HG03457 (cell line): ENCODE results near the gene CALD1.

ENCODE experiments used
- ATAC-seq: cut with Tn5 transposase; IDR thresholded peaks from one replicate; pipeline ENCODE4 v1.9.1; 2021; ENCODE audit warnings: moderate number of reproducible peaks; ENCODE audit not compliant: unreplicated experiment

CALD1 gene

DNA sequence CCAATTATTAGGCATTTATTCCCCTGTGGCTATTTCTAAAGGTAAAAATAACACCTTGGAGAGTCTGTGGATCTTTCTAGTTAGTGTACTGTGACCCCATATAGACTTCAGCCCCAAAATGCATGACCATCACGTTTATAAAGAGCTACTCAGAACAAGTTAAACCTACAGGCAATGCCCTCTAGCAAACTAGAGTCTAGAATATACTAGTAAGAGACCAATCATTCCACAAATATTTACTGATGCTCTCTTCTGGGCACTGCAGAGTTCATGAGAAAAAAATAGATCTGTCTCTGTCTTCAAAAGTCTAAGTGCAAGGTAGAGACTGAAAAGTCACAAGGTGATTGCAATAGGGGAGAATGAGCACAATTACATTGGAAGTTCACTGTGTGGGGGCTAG, 20.5 kb upstream of the CALD1 start:
- no peak for ATAC-seq

DNA sequence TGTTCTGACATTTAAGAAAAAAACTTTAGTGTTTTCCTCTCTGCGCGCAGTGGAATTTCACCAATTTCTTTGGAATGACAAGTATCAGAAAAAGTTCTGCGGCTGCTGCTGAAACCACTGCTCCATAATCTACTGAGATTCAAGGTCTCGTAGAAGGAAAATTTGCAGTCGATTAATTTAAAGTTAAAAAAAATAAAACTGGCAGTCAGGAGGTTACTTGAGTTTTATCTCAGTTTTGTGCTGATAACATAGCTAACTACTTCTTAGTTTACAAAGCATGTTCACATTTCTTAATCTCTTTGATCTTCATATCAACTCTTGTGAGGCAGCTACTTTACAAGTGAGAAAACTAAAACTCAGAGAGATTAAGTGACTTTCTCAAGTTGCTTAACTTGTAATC, 18.2 kb upstream of the CALD1 start:
- ATAC-seq: no peak

DNA sequence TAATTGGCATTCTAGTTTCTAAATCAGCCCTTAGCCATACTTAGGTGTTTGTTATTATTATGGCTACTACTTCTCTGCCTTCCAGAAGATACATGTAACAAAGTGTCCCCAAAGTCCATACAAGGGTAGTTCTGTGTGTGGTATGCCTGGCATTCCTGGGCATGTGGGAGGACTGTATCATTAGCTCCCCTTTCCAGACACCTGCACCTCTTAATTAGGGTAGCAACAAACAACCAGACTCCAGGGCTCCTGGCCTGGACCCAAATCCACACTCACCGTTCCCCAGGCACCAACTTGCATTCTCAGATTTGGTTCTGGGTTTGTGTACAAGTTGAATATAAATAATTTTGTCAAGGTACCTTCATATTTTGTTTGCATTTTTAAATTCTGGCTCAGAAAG, 15.5 kb upstream of the CALD1 start:
- ATAC-seq: no peak

DNA sequence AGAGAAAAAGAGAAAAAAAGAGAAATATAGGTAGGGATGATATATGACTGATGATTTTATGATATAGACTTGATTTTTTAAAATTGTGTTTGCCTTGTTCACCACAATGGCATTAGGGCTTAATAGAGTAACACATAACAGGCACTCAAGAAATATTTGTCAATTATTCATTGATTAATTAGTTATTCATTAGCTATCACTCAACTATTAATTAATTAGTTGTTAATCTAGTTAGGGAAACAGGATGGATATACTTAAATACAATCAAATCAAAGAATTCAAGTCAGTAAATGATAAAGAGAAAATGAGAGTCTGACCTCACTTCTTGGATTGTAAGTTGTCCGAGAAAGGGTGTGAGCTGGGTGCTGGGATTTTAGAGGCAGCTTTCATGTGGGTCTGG, 15.1 kb upstream of the CALD1 start:
- no peak for ATAC-seq

DNA sequence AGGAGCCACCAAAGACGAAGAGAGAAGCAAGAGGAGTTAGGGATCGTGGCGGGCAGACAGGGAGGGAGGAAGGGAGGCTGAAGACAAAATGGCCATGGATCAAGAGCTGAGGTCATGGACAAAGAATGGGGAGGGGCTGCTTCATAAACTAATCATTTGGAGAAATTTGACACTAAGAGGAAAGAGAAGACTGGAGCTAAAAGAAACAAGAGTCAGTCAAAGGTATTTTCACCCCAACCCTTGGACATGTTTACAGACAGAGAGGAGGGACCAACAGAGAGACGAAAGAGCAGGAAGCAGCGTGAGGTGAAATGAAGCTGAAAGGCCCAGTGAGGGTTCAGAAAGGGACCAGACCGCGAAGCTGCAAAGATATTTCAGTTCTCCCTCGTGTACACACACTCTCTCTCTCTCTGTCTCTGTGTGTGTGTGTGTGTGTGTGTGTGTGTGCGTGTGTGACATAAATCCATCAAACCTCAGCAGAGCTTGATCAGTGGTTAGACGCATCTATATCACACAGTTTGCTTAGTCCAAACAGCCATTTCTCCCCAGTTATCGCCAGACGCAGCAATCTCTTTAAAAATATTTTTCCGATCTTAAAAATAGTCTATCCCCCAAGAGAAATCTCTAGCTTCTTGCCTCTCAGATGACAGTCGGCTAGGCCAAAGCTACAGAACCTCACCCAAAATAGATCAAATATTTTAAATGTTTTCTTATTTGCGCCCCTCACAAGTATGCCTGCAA, 12.5 kb upstream of the CALD1 start:
- ATAC-seq: peak; percentile 70

DNA sequence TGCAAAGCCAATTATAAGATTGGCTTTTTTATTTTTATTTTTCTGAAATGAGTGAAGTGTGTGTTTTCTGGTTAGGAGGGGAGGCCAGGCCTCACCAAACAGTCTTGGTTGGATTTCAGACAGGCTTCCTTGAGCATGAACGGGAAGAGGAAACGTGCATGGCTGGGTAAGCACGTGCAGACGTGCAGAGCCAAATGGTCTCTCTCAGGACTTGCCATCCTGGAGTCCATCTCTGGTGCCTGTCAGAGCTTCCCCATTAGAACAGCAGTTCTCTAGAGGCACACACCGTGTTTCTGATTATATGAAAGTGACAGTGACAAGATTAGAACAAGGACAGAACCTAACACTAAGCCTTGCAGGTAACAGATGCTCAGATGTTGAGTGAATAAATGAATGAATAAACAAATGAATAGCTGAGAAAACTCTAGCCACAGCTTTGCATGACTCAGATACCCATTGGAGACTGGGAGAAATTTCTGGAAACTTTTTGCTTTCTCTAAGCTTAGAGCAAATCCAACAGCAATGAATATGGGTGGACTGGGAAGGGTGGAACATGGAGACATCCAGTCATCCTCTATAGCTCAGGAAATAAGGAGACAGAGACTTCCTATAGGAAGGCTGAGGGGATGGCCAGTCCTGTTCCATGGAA, 11.8 kb upstream of the CALD1 start:
- no peak for ATAC-seq

DNA sequence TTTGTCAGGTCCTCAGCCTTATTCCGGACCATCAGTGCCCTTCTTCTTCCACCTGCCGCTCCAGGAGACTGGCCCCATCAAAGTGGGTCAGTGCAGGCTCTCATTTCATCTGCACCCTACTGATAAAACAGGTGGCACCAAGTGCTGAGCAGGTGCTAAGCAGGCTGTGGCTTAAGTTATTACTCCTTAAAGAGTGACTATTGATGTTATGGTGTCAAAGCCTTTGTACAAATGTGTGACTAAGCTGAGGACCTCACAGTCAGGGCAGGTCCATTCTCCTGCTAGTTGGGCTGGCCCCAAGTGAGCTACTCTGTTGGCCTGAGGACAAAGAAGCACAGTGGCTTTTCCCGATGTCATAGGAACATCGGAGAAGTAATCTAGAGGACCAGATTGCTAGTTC, 11.2 kb upstream of the CALD1 start:
- no peak for ATAC-seq

DNA sequence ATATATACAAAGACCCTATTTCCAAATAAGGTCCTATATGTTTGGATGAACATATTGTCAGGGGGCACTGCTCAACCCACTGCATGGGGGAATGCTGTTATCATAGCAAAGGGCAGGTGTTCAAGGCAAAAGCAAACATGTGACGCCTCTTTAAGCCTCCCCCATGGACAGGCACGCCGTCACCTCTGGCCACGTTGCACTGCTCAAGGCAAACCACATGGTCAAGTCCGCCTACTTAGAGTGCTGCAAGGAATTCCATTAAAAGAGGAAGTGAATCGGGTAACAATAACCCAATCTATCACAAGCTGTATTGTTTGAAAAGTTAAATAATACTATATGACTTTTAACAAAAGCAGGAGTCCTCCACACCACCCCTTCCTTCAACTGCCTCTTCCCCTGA, 8.8 kb upstream of the CALD1 start:
- no peak for ATAC-seq

DNA sequence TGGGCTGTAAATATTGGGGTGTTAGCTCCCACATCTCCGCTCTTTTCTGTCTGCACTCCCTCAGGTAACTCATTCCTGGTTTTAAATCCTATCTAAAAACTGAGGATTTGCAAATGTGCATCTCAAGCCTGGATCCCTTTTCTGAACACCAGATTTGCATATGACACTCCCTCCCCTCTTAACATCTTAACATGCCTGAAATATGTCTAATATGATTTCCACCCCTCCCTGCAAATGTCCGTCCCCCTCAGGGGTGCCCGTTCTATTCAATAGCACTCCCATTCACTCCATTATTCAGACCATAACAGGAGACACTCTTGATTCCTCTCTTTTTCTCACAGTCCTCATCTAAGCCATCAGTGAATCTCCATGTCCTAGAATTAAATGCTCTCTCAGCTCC, 8.3 kb upstream of the CALD1 start:
- ATAC-seq: no peak

DNA sequence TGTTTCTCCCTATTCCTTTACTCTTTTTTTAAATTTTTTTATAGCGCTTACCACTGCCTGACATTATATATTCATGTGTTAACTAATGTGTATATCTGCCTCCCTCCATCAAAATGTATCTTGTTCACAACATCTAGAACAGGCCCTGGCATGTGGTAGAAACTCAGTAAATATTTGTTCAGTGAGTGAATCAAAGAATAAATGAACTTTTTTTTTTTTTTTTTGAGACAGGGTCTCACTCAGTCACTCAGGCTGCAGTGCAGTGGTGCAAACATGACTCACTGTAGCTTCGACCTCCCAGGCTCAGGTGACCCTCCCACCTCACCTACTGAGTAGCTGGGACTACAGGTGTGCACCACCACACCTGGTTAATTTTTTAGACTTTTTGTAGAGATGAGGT, 7.5 kb upstream of the CALD1 start:
- no peak for ATAC-seq

DNA sequence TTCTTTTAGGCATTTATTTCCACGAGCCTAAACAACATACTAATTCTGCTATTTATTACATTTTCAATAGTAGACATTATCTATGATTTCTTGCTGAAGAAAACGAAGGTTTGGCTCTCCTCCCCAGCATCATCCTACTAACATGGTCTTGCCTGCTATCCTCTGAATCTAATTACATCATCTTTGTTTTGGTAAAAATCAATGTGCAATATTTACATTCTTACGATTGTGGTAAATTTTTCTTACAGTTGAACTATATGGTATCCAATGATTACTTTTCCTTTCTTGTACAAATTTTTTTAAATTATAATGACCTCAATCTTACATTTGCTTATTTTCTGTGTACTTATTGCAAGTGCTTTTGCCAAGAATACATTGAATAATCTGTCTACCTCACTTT, 7.0 kb upstream of the CALD1 start:
- no peak for ATAC-seq

DNA sequence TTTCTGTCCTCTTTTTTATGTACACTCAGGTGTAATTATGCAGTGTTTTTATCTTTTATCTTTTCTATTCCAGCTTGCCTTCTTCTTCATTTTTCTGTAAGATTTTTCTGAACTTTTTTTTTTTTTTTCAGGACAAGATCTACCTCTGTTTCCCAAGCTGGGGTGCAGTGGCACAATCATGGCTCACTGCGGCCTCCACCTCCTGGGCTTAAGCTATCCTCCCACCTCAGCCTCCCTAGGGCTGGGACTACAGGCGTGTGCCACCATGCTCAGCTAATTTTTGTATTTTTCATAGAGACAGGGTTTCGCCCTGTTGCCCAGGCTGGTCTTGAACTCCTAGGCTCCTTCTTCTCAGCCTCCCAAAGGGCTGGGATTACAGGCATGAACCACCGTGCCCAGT, 6.3 kb upstream of the CALD1 start:
- ATAC-seq: no peak

DNA sequence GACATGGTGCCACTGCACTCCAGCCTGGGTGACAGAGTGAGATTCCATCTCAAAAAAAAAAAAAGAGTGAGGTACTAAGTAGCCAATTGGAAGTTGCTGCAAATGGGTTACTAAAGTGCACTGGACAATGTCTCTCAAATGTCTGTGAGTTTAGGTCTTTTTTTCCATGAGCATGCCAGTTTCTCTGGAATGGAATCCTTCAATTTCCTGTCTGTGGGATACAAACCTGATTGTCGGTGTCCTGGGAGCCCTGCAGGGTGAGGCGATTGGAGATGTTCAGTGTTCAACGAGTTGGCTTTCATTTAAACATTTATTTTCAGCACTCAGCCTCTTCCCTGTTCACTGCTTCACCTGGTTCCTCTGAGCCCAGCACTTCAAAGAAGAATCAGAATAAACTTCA, 5.3 kb upstream of the CALD1 start:
- no peak for ATAC-seq

DNA sequence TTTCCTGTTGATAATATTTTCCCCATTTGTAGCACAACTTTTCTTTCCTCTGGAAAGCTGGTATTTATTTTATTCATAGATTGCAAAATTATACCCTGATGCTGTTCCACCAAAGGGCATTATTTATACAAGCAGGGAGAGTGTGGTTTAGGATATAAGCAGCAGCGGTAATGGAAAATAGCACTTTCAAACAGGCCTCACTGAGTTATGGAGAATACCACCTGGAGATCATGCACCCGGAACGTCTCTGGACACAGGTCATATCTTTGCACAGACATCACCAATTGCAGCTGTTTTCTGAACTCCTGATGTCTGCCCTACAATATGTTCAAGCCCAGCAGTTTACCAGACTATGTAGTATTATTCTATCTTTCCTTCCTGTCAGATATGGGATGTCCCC, 2.0 kb upstream of the CALD1 start:
- ATAC-seq: no peak

DNA sequence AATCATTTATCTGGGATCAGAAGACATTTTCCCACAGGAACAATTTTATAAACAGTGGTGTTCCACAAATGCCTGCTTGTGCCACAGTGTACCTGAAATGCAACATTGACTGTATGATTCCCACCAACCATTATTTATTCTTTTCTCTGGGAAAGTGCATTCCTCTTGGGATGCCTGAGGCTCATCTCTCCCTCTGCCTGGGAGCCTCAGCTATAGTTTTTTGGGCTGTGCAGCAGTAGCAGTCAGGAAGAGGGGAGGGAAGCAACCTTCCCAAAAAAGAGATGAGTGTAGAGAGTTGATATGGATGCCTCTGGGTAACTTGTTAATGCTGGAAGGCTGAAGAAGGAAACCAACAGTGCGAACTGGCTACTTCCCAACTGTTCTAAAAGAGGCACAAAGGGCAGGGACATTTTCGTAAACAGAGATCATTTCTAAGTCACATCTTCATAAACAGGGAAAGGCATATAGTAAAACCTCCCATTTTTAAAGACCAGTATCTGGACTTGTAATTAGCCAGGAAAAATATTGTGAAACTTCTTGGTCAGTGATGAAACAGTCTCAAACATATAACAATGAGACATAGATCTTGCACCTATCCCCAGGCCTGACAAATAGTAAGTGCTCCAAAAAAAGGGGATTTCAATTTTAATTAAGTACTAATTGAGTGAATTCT, 1.4 kb upstream of the CALD1 start:
- ATAC-seq: no peak

DNA sequence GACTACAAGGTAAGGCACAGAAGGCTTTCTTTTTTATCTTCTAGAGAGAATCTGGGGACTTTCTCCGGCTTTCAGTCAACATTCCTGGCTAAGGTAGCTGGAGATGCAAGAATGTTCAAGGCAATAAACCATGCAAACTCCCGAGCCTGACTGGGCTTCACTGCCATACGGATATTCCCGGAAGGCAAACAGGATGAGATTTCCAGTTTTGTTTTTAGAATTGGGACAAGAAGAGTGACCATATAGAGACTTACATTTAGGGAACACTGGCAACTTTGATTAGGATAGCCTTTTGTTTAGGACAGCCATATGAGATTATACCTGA, 269 bp downstream of the CALD1 start:
- ATAC-seq: no peak

DNA sequence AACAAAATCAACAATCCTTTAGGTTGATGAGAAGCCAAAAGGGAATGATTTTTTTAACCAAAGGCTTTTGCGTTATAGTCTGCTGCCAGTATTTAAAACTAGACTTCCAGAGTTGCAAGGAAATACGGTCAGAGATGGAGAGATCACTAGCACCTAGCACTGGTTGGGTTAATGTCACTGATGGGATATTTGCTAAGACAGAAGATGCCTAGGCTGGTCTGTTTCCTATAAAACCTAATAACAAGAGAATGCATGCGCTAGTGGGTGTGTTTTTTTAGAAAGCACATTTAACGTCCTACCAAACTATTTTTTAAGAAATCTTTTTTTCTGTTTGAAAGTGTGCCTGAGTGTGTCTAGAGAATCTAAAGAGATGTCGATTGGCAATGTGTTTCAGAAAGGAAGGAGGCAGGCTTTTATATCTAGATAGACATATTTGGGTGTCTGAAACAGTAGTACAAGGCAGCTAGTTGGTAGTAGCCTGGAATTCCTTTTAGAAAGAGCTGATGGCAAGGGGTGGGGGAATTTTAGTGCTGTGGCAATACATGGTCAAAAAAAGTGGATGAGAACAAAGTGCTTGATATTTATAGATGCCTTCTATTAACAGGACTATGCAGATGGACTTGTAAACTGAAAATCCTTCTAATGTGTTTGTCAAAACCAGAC, 863 bp downstream of the CALD1 start:
- ATAC-seq: no peak

DNA sequence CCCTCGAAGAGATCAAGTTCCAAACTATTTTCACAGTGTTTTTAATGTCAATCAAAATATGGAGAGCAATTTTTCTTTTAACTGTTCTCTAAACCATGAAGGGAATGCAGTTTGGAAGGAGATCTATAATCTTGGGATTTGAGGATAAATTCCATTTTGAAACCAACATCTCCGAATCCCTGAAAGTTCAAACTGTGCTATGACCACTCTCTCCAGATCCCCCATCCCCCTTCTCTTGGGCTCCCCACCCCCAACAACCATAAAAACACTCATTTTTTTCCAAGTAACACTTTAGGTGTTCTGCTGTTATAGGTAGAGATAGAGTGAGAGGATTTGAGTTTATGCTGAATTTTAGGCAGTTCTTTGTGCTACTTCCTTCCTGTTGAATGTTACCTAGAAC, 1.7 kb downstream of the CALD1 start:
- ATAC-seq: no peak

DNA sequence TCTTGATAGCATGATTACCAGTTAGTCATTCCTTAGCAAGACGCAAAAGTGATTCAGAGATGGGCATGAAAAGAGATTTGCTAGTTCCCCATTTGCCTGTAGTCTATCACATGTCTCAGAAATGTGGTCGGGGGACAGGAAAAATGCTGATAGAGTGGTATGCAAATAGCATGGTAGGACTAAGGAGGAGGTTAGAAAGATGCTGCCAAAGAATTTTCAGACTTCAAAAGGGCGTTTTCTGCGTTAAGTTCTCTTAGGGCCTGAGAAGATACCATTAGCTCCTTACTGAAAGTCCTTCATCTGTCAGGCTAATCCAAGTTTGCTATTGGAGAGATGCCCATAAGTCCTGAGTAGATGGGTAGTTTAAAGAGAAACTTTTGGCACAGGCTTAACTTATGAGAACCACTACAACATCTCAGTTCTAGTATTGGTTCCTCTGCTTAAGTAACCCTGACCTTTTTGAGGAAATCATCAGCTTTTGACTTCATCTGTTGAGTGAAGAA, 2.7 kb downstream of the CALD1 start:
- ATAC-seq: peak; percentile 63

DNA sequence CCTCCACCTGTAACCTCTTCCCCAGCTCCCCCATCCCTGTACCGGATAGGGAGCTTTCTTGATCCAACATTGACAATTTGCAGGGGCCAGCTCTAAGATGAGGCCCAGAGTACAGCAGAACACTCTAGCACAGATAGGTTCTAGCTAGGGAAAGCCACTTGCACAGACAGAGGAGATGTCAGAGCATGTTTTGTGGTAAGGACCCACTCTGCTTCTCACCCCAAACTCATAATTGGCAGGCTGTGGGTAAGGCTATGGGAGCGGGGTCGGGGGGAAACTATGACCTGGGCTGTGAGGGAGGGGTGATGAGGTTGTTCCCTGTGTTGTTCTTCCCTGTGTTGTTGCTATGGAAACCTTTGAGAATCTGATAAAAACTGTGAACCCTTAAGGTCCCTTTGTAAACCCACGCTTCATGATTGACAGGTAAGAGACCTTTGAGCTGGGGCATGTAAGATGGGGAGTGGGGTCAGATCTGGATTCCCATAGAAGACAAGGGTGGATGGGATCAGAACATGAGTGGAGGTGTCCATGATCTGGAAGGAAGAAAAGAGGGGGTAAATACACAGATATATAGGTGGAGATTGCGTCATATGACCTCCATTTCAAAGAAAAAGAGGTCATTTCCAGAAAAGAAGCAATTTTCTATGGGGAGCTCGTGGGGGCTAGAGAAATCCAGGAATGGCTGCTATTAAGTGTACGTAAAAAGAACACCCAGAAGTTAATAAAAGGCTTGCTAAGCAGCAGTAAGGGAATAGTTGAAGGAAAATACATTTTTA, 4.0 kb downstream of the CALD1 start:
- ATAC-seq: no peak
